HG03039 (cell line): Measurements from ENCODE around the gene CHCHD4.

Experiments
- ATAC-seq: cut with Tn5 transposase; IDR thresholded peaks from one replicate; pipeline ENCODE4 v1.9.1; 2021; ENCODE audit warnings: mild to moderate bottlenecking, moderate library complexity; ENCODE audit not compliant: unreplicated experiment

Gene CHCHD4

GRCh38 chr3:14138109-14138877 is 13.6 kb upstream of the CHCHD4 start:
- no peak for ATAC-seq

- ATAC-seq, result no peak
These were observed 12.8 kb upstream of the CHCHD4 start for GRCh38 chr3:14137445-14137844.

DNA sequence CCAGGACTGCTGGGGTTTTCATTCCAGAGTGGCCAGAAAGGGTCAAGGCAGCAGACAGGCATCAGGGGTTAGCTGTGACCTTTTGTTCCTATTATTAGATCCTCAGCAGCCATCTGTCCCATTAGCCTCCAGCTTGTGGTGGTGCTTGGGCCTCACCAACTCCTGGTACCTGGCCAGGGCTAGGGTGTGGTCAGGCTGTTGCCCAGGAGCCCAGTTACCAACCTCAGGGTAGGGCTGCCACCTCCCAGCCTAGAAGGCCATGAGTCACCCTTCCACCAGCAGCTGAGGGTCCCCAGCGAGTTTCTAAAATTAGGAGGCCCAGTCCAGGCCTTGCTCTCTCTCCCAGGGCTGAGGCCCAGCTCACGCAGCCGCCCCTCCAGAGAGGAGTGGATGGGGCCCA is 12.3 kb upstream of the CHCHD4 start:
- ATAC-seq, result no peak

- ATAC-seq, result no peak
These were observed 10.9 kb upstream of the CHCHD4 start for GRCh38 chr3:14135581-14135980.

DNA sequence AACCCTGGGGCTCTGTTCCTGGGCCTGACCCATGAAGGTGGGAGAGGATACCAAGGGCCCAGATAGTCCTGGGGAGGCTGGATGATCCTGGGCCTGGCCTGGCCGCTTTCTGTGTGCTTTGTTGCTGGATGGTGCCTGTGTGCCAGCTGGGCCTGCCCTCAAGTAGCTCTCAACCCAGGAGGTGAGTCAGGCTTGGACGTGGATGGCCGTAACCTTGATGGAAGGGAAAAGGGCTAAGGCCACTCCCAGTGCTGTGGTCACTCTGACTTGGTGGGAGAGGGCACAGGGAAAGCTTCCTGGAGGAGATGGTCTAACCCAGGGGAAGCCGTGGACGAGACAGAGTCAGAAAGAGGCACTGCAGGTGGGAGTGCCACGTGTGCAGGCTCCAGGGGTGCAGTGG is 9.6 kb upstream of the CHCHD4 start:
- ATAC-seq, result no peak

DNA sequence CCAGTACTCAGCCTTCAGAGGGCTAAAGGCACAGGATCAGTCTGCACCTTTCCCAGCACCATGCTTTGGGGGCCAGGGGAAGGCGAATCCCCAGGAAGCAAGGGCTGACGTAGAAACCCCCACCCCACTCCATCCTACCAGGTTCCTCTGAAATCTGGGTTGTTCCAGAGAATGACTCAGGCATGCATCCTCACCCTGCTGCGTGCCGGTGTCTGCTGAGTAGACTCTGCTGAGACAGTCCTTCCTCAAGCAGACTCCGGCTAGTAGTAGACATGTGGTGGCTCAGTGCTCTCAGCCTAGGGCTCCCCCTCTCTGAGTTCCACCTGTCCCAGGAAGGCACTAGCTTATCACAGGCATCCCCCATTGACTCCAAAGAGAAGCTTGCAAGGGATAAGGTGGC is 9.2 kb upstream of the CHCHD4 start:
- no peak for ATAC-seq

- ATAC-seq, result no peak
These were observed 8.6 kb upstream of the CHCHD4 start for GRCh38 chr3:14133188-14133800.

- ATAC-seq, result no peak
These were observed 8.0 kb upstream of the CHCHD4 start for GRCh38 chr3:14132689-14133088.

GRCh38 chr3:14132120-14132519 is 7.5 kb upstream of the CHCHD4 start:
- no peak for ATAC-seq

- no peak for ATAC-seq
These were observed 6.5 kb upstream of the CHCHD4 start for GRCh38 chr3:14131134-14131533.

- ATAC-seq, result no peak
These were observed 6.0 kb upstream of the CHCHD4 start for GRCh38 chr3:14130707-14131106.

GRCh38 chr3:14130230-14130629 is 5.6 kb upstream of the CHCHD4 start:
- no peak for ATAC-seq

GRCh38 chr3:14129296-14129695 is 4.6 kb upstream of the CHCHD4 start:
- no peak for ATAC-seq

- no peak for ATAC-seq
These were observed 4.1 kb upstream of the CHCHD4 start for GRCh38 chr3:14128724-14129123.

GRCh38 chr3:14127516-14128161 is 3.0 kb upstream of the CHCHD4 start:
- no peak for ATAC-seq

- no peak for ATAC-seq
These were observed 2.3 kb upstream of the CHCHD4 start for GRCh38 chr3:14126887-14127505.

DNA sequence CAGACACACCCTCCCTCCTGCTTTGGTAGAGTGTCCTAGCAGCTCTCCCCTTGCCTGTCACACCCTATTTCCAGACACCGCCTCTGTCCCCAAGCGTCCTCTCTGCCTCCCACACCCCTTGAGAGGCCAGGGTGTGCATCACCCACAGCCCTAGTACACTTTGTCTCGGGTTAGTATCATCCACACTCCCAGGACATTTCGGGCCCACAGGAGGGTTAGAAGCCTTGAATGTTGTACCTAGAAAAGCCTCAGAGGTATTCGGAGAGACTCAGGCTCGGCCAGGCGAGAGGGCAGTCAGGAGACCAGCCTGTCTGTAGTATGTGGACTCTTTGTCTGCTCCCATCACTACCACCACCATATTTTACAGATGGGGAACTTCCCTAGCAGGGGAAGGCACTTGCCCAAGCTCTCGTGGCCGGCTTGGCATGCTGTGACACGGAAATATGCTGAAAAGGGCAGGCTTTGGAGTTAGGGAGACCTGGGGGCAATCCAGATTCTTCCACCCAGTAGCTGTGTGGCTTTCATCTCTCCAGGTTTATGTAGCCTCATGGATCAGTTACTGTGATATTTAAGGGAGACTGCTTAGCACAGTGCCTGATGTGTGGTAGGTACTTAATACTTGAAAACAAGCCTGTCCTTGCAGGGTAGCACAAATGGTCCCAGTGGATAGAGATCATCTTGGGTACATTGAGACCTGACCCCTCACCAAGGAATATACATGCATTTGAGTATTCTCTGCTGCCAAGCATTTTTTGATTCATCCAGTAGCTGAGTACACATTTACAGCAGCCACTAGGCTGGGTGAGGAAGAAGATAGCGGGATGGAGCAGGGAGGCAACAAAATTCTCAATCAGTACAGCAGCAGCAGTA is 1.6 kb upstream of the CHCHD4 start:
- no peak for ATAC-seq

DNA sequence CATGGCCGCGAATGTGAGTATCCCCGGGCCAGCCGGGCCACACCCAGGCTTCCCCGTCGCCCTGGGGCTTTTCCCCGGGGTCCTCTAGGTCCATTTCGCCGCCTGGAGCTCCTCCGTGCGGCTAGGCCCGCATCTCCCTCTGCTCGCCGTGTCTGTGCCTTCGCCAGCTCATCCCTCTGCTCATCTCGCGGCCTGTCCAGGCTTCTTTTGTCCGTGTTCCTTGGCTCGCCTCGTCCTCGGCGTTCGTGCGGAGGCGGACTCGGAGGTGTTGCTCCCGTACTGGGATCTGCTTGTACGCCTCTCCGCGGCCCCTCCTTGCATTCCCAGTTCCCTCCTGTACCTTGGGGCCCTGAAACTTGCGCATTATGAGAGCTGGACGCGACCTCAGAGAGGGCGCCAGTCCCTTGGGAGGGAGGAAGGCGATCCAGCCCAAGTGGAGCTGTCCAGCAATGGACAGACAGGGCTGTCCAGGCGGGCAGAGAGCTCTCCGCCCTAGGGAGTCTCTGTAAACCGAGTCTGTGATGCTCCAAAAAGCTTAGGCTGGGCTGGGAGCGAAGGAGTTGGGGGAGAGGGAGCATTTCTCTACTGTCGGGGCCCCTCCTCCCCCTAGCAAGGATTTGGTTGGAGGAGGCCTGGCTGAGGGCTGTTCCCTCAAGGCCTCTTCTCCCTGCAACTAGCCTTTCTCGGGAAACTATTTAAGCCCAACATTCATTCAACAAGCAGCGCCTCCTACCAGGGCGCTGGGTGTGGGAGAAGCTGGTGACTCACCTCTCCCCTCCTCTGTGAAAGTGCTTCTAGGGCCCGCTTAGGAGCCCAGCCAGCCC is 735 bp upstream of the CHCHD4 start:
- ATAC-seq, result peak; percentile 26

GRCh38 chr3:14124223-14124614 is 451 bp downstream of the CHCHD4 start:
- ATAC-seq, result peak; percentile 41
